ENCODE results near the gene ZBTB3. TPM values are rescaled to one million over a fixed set of nuclear protein-coding genes. Genes with fewer than 3 reads are reported as not detected.

Gene ZBTB3
- total RNA-seq, 1 experiment from 2014 or later, result 16.5 TPM

DNA sequence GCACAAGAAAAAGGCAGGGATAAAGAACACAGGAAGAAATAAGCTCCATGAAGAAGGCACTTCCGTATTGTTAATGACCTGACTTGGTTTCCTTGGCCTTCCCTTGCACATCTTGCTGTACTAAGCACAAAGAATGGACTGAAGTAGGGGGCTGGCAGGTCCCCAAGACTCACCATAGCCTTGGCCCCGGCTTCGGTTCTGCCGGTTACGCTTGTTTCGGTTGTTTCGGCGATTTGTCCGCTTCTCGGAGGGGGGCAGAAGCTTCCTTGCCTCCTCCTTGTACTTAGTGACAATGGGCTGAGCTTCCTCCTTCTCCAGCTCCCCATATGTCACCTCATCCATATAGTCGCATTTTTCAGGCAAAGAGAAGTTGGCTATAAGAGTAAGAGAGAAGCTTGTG lies 37.1 kb downstream of the ZBTB3 start:
- no peak overlapping the region for H2AFZ ChIP-seq
- no TSS peak for BruUV-seq (replicated peaks)
- H3K27ac ChIP-seq, result no peak overlapping the region
- H3K4me3 ChIP-seq, result no peak overlapping the region
- no peaks in the 10 kb centered on the region for H3K9me3 ChIP-seq (ENCODE audit: insufficient read depth, low read depth)
- intact Hi-C loops (cut with micrococcal nuclease; ENCODE audit: unreplicated experiment), result no loop called here
- H3K79me2 ChIP-seq (ENCODE audit: low read depth), result peaks cover 62% of the 10 kb centered on the region
- H3K4me1 ChIP-seq (replicated peaks; ENCODE audit: insufficient read depth), result peaks cover 6% of the 10 kb centered on the region; the same call in 1 of the 2 replicates
- H3F3A ChIP-seq (ENCODE audit: insufficient read depth, low read depth), result peaks cover 61% of the 10 kb centered on the region
- TF ChIP-seq, protein P1, sequence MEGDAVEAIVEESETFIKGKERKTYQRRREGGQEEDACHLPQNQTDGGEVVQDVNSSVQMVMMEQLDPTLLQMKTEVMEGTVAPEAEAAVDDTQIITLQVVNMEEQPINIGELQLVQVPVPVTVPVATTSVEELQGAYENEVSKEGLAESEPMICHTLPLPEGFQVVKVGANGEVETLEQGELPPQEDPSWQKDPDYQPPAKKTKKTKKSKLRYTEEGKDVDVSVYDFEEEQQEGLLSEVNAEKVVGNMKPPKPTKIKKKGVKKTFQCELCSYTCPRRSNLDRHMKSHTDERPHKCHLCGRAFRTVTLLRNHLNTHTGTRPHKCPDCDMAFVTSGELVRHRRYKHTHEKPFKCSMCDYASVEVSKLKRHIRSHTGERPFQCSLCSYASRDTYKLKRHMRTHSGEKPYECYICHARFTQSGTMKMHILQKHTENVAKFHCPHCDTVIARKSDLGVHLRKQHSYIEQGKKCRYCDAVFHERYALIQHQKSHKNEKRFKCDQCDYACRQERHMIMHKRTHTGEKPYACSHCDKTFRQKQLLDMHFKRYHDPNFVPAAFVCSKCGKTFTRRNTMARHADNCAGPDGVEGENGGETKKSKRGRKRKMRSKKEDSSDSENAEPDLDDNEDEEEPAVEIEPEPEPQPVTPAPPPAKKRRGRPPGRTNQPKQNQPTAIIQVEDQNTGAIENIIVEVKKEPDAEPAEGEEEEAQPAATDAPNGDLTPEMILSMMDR (conservative IDR thresholded peaks at IDR 0.05), result no peak
- TF ChIP-seq EZH2 (IDR thresholded peaks at IDR 0.05; ENCODE audit: low read depth), result no peak
- POLR2A ChIA-PET (ENCODE audit: unreplicated experiment), result interaction anchor here (0.6 kb wide), 1 partner anchor 11 kb away, joined by 5 read pairs; the partner anchor contains the start of gene HNRNPUL2
- DNase-seq, result no peak
- H3K4me2 ChIP-seq, result no peak overlapping the region
- H3K36me3 ChIP-seq (ENCODE audit: low read depth), result peaks cover 72% of the 10 kb centered on the region
- CTCF ChIA-PET, result interaction anchor here (0.5 to 0.6 kb wide), 2 partner anchors 48 to 969 kb away, joined by 3 to 9 read pairs; no protein-coding TSS in a partner anchor
- no peaks in the 10 kb centered on the region for H4K20me1 ChIP-seq (ENCODE audit: insufficient read depth)
- no peaks in the 10 kb centered on the region for H3K9me2 ChIP-seq (ENCODE audit: insufficient read depth)
- H3K27me3 ChIP-seq (ENCODE audit: insufficient read depth, low read depth), result no peaks in the 10 kb centered on the region

DNA sequence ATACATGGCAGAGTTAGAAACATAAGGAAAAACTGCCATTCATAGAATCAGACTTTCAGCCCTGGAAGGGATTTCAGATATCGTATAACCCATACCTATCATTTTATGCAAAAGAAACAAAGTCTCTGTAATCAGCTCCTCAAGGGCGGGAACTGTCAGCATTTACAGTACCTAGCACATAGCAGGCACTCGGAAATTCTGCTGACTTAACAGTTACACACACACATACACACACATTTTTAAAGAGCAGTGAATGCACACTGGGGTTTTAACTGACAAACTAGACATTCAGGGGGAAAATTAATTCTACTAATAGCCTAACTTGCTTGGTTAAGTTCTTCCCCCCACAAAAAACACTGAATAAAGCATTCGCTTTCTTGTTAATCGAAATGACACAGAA lies 37.8 kb downstream of the ZBTB3 start:
- H3K36me3 ChIP-seq (ENCODE audit: low read depth), result peaks cover 71% of the 10 kb centered on the region
- no TSS peak for BruUV-seq (replicated peaks)

DNA sequence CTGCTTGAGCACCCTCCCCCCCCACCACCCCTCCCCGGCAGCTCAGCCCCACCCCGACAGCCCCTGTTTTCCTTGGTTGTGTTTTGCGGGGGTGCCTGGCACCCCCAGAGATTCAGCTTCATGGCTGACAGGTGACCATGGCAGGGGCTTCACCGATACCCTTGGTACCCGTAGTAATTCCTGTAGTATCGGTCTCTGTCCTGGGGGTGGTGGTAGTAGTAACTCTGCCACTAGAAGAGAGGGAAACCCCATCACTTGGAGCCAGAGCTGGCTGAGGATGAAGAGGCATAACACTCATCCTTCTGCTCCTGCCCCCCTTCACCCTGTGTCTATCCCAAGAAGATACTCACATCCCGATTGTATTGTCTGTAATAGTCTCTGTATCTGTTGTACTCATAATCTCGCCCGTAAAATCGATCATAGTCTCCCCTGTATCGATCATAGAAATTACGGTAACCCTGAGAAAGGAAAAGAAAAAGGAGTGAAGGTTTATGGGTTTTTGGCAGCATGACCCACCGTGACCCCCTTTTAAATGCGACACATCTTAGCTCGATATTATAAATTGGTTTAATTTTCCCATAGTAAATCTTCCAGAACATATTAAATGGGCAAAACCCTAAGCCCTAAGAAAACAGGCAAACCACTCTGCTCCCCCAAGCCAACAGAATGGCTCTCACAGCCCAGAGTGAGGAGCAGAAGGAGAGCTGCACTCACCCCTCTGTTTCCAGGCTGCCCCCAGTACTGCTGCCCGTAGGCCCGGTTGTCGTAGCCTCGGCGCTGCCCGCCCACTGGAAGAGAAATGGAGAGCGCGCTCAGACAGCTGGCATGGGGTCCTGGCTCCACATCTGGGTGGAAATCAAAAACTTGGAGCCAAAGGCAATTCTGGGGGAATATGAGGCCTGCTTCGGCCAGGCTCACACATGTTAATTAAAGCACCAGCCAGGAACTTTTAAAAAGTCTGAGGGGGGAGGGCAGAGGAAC lies 38.5 kb downstream of the ZBTB3 start:
- no TSS peak for BruUV-seq (replicated peaks)
- CTCF ChIA-PET, result no interaction called here
- peaks cover 68% of the 10 kb centered on the region for H3K36me3 ChIP-seq (ENCODE audit: low read depth)
- H4K20me1 ChIP-seq (ENCODE audit: insufficient read depth), result no peaks in the 10 kb centered on the region
- no peak overlapping the region for H2AFZ ChIP-seq
- H3K4me2 ChIP-seq, result no peak overlapping the region
- peaks cover 6% of the 10 kb centered on the region; the same call in 1 of the 2 replicates for H3K4me1 ChIP-seq (replicated peaks; ENCODE audit: insufficient read depth)
- H3K79me2 ChIP-seq (ENCODE audit: low read depth), result peaks cover 49% of the 10 kb centered on the region
- no peaks in the 10 kb centered on the region for H3K27me3 ChIP-seq (ENCODE audit: insufficient read depth, low read depth)
- TF ChIP-seq EZH2 (IDR thresholded peaks at IDR 0.05; ENCODE audit: low read depth), result no peak
- TF ChIP-seq, protein P1 (conservative IDR thresholded peaks at IDR 0.05), result no peak
- H3K9me3 ChIP-seq (ENCODE audit: insufficient read depth, low read depth), result no peaks in the 10 kb centered on the region
- POLR2A ChIA-PET (ENCODE audit: unreplicated experiment), result interaction anchor here (0.6 kb wide), 1 partner anchor 1020 kb away, joined by 3 read pairs; no protein-coding TSS in a partner anchor
- H3K9me2 ChIP-seq (ENCODE audit: insufficient read depth), result no peaks in the 10 kb centered on the region
- no peak overlapping the region for H3K4me3 ChIP-seq
- DNase-seq, result no peak
- H3F3A ChIP-seq (ENCODE audit: insufficient read depth, low read depth), result peaks cover 69% of the 10 kb centered on the region
- H3K27ac ChIP-seq, result no peak overlapping the region
- intact Hi-C loops (cut with micrococcal nuclease; ENCODE audit: unreplicated experiment), result no loop called here

More for the DNA sequence above, 37.8 kb downstream of the ZBTB3 start:
- H3K9me2 ChIP-seq (ENCODE audit: insufficient read depth), result no peaks in the 10 kb centered on the region
- H3F3A ChIP-seq (ENCODE audit: insufficient read depth, low read depth), result peaks cover 61% of the 10 kb centered on the region
- no peak overlapping the region for H3K4me3 ChIP-seq
- intact Hi-C loops (cut with micrococcal nuclease; ENCODE audit: unreplicated experiment), result no loop called here
- no peak overlapping the region for H2AFZ ChIP-seq
- no peaks in the 10 kb centered on the region for H3K27me3 ChIP-seq (ENCODE audit: insufficient read depth, low read depth)
- DNase-seq, result no peak
- no peak overlapping the region for H3K4me2 ChIP-seq
- POLR2A ChIA-PET (ENCODE audit: unreplicated experiment), result interaction anchor here (0.6 kb wide), 1 partner anchor 1021 kb away, joined by 3 read pairs; no protein-coding TSS in a partner anchor
- peaks cover 56% of the 10 kb centered on the region for H3K79me2 ChIP-seq (ENCODE audit: low read depth)
- no peaks in the 10 kb centered on the region for H3K9me3 ChIP-seq (ENCODE audit: insufficient read depth, low read depth)
- no peak overlapping the region for H3K27ac ChIP-seq
- no peaks in the 10 kb centered on the region for H4K20me1 ChIP-seq (ENCODE audit: insufficient read depth)
- TF ChIP-seq EZH2 (IDR thresholded peaks at IDR 0.05; ENCODE audit: low read depth), result no peak
- TF ChIP-seq, protein P1 (conservative IDR thresholded peaks at IDR 0.05), result no peak
- peaks cover 6% of the 10 kb centered on the region; the same call in 1 of the 2 replicates for H3K4me1 ChIP-seq (replicated peaks; ENCODE audit: insufficient read depth)
- CTCF ChIA-PET, result interaction anchor here (0.6 kb wide), 1 partner anchor 969 kb away, joined by 3 read pairs; no protein-coding TSS in a partner anchor
